ENCODE data around the gene STAT1. TPM values are rescaled to one million over a fixed set of nuclear protein-coding genes. Genes with fewer than 3 reads are reported as not detected.

The STAT1 gene
- total RNA-seq, 4 donors from 2014 or later: 23.2 to 67.8 (median 52.2) TPM

- Histone ChIP-seq H3K36me3 (peaks cover 0 to 92% (median 37%) of the 10 kb centered on the region in 4 donors), H3K27ac (no peak overlapping the region), H3K27me3 (no peaks in the 10 kb centered on the region), H3K9me3 (no peaks in the 10 kb centered on the region), H3K4me3 (no peak overlapping the region), H3K4me1 (no peaks in the 10 kb centered on the region)
- no peak for TF ChIP-seq EP300 (IDR thresholded peaks at IDR 0.05; ENCODE audit: low read depth)
- no peak for TF ChIP-seq POLR2A (IDR thresholded peaks at IDR 0.05)
- TF ChIP-seq, protein P1, sequence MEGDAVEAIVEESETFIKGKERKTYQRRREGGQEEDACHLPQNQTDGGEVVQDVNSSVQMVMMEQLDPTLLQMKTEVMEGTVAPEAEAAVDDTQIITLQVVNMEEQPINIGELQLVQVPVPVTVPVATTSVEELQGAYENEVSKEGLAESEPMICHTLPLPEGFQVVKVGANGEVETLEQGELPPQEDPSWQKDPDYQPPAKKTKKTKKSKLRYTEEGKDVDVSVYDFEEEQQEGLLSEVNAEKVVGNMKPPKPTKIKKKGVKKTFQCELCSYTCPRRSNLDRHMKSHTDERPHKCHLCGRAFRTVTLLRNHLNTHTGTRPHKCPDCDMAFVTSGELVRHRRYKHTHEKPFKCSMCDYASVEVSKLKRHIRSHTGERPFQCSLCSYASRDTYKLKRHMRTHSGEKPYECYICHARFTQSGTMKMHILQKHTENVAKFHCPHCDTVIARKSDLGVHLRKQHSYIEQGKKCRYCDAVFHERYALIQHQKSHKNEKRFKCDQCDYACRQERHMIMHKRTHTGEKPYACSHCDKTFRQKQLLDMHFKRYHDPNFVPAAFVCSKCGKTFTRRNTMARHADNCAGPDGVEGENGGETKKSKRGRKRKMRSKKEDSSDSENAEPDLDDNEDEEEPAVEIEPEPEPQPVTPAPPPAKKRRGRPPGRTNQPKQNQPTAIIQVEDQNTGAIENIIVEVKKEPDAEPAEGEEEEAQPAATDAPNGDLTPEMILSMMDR (IDR thresholded peaks at IDR 0.05): no peak
- intact Hi-C loops (cut with DNase I; ENCODE audit: low total_unique reads): no loop called here
- in situ Hi-C loops (cut with MboI; ENCODE audit: low pct_ligation_motif_present in 1 of 4, low pct_unique_long_range_greater_than_20kb in 1 of 4, low sequenced_read_pairs in 3 of 4): no loop called here
- WGBS, 2 donors (ENCODE audit: low coverage in 1 of 2): 100% methylated on average over 1 of the region's 1 CpG
- DNase-seq: no peak
These were observed 40.7 kb downstream of the STAT1 start for GRCh38 chr2:190973262-190973661.

DNA sequence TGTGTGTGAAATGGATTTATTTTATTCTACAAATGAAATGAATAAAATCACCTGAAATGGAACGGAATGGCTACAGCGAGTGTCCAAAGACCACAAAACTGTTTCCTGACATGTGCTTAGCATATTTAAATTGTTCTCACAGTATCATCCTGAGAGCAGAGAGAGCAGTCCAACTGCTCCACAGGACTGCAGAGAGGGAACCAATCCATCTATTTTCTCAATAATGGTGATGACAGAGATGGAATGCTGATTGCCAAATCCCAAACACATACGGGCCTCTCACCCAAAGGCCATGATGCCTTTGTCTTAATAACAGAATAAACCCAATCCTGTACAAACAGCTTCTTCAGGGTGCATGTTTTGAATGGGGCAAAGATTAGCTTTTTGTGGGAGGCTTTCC, 41.1 kb downstream of the STAT1 start:
- intact Hi-C loops (cut with DNase I; ENCODE audit: low total_unique reads) (no loop called here), in situ Hi-C loops (cut with MboI; ENCODE audit: low pct_ligation_motif_present in 1 of 4, low pct_unique_long_range_greater_than_20kb in 1 of 4, low sequenced_read_pairs in 3 of 4) (no loop called here)
- no peak overlapping the region for H3K4me3 ChIP-seq
- H3K27me3 ChIP-seq: no peaks in the 10 kb centered on the region
- H3K27ac ChIP-seq: no peak overlapping the region
- 87 to 90% methylated on average over 2 to 3 of the region's 3 CpGs for WGBS, 2 donors (ENCODE audit: low coverage in 1 of 2)
- H3K9me3 ChIP-seq: no peaks in the 10 kb centered on the region
- TF ChIP-seq EP300 (IDR thresholded peaks at IDR 0.05; ENCODE audit: low read depth) (no peak), POLR2A (IDR thresholded peaks at IDR 0.05) (no peak), POLR2AphosphoS5 (IDR thresholded peaks at IDR 0.05) (no peak)
- TF ChIP-seq, protein P1 (IDR thresholded peaks at IDR 0.05): no peak
- no peak for DNase-seq
- H3K36me3 ChIP-seq: peaks cover 0 to 88% (median 36%) of the 10 kb centered on the region in 4 donors
- H3K4me1 ChIP-seq: no peaks in the 10 kb centered on the region

- intact Hi-C loops (cut with DNase I; ENCODE audit: low total_unique reads) (no loop called here), in situ Hi-C loops (cut with MboI; ENCODE audit: low pct_ligation_motif_present in 1 of 4, low pct_unique_long_range_greater_than_20kb in 1 of 4, low sequenced_read_pairs in 3 of 4) (no loop called here)
- Histone ChIP-seq H3K4me1 (no peaks in the 10 kb centered on the region), H3K4me3 (no peak overlapping the region), H3K9me3 (no peaks in the 10 kb centered on the region), H3K36me3 (peaks cover 0 to 86% (median 36%) of the 10 kb centered on the region in 4 donors), H3K27me3 (no peaks in the 10 kb centered on the region), H3K27ac (no peak overlapping the region)
- TF ChIP-seq POLR2AphosphoS5 (IDR thresholded peaks at IDR 0.05) (no peak), EP300 (IDR thresholded peaks at IDR 0.05; ENCODE audit: low read depth) (no peak), POLR2A (IDR thresholded peaks at IDR 0.05) (no peak)
- TF ChIP-seq, protein P1 (IDR thresholded peaks at IDR 0.05): no peak
- WGBS, 2 donors (ENCODE audit: low coverage in 1 of 2): 94 to 100% methylated on average over 1 to 2 of the region's 2 CpGs
- DNase-seq: no peak
These were observed 41.8 kb downstream of the STAT1 start for GRCh38 chr2:190972213-190972612.

DNA sequence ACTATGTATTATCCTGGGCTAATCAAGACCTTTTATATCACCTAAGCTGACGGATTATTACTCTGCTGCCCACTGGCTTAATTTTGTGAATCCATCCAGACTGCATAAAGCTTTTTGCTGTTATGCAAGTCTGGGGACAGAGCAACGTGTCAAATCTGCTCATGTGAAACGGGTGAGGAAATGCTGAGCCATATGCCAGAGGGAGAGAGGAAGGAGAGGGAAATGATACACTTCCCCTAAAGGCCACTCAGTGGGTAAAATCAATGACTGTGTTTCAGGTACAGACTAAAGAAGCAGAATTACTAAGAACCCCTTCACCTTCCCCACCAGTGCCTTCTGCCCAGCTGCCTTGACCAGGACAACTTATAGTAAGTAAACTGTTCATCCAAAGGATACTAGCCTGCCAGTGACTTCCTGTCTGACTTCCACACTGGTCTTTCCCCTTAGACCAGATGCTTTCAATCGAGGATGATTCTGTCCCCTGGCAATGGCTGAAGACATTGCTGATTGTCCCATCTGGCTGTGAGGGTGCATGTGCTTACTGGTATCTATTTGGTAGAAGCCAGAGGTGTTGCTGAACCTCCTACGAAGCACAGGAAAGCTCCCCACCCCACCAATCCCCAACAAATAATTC, 43.0 kb downstream of the STAT1 start:
- WGBS, 2 donors (ENCODE audit: low coverage in 1 of 2): 59 to 80% methylated on average over 2 to 5 of the region's 5 CpGs

More for the DNA sequence above, 43.0 kb downstream of the STAT1 start:
- no peak for DNase-seq
- intact Hi-C loops (cut with DNase I; ENCODE audit: low total_unique reads): no loop called here
- H3K4me3 ChIP-seq: no peak overlapping the region
- peaks cover 0 to 74% (median 34%) of the 10 kb centered on the region in 4 donors for H3K36me3 ChIP-seq
- H3K9me3 ChIP-seq: no peaks in the 10 kb centered on the region
- H3K27ac ChIP-seq: no peak overlapping the region
- no peaks in the 10 kb centered on the region for H3K4me1 ChIP-seq
- H3K27me3 ChIP-seq: no peaks in the 10 kb centered on the region
- TF ChIP-seq POLR2AphosphoS5 (IDR thresholded peaks at IDR 0.05): no peak
- TF ChIP-seq EP300 (IDR thresholded peaks at IDR 0.05; ENCODE audit: low read depth): no peak
- TF ChIP-seq POLR2A (IDR thresholded peaks at IDR 0.05): no peak
- TF ChIP-seq, protein P1 (IDR thresholded peaks at IDR 0.05): no peak
- in situ Hi-C loops (cut with MboI; ENCODE audit: low pct_ligation_motif_present in 1 of 4, low pct_unique_long_range_greater_than_20kb in 1 of 4, low sequenced_read_pairs in 3 of 4): no loop called here
